Endothelial cell of umbilical vein (primary cell): ENCODE results near the gene NT5DC1.

ENCODE experiments used
- EZH2 ChIP-seq: IDR thresholded peaks from 2 replicates; pipeline ENCODE4 v1.6.1; 2012; ENCODE audit warnings: borderline replicate concordance, low read depth, mild to moderate bottlenecking, moderate library complexity, low read length, inconsistent platforms; ENCODE audit not compliant: severe bottlenecking
- FOS ChIP-seq: IDR thresholded peaks from 2 replicates; pipeline ENCODE4 v1.6.1; 2011; ENCODE audit warnings: mild to moderate bottlenecking, low read length, moderate library complexity, borderline replicate concordance; ENCODE audit not compliant: insufficient read depth
- POLR2A ChIP-seq: IDR thresholded peaks from 2 replicates; pipeline ENCODE4 v1.6.1; 2012; ENCODE audit warnings: low read depth, mild to moderate bottlenecking, control low read depth, low read length
- POLR2AphosphoS5 ChIP-seq: IDR thresholded peaks from 2 replicates; pipeline ENCODE4 v1.6.1; 2012; ENCODE audit warnings: low read depth, mild to moderate bottlenecking, control low read depth, low read length, moderate library complexity; ENCODE audit not compliant: insufficient read depth
- TF ChIP-seq, protein P1 (sequence below), 2 donors: IDR thresholded peaks; 1 replicate in 1 of 2; 2 replicates in 1 of 2; pipeline ENCODE4 v1.5.1; 2011; ENCODE audit warnings: low read length in 2 of 2, mild to moderate bottlenecking in 2 of 2, moderate library complexity in 2 of 2, control low read depth in 1 of 2, inconsistent platforms in 1 of 2, low read depth in 1 of 2; ENCODE audit not compliant: insufficient read depth in 1 of 2; ENCODE audit errors: extremely low read depth in 1 of 2

DNA sequence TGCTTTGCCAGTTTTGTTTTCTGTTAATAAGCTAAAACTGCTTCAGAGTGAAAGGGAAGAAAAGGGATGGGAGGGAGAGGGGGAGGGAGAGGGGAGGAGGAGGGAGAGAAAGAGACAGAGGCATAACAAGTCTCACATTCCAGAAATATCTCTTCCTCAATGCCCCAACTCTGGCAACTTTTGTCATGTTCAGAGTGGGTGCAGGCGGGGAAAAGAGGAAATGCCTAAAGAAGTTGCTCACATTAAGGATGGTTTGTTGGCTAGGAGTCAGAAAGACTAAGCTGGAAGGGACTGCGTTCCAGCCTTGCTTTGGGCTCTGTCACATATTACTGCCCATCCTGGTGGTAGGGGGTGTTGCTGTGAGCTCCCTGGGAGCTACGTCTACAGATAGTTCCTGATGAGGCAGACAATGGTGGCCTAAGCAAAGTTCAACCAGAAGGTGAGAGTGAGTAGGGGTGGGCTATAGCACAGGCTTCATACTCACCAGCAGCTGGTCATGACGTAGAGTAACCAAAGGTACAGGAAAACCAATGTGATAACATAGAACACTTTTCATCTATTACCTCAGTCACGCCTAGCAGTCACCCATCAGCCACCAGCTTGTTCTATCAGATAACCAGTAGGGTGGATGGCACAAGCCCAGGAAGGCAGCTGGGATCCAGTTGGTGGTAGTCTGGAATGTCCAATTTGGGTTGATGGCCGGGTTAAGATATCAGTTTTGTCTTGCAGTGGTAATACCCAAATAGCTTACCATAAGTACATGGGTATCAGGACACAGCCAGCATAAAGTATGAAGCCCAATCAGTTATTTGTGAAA, 151.1 kb downstream of the NT5DC1 start:
- TF ChIP-seq, protein P1, sequence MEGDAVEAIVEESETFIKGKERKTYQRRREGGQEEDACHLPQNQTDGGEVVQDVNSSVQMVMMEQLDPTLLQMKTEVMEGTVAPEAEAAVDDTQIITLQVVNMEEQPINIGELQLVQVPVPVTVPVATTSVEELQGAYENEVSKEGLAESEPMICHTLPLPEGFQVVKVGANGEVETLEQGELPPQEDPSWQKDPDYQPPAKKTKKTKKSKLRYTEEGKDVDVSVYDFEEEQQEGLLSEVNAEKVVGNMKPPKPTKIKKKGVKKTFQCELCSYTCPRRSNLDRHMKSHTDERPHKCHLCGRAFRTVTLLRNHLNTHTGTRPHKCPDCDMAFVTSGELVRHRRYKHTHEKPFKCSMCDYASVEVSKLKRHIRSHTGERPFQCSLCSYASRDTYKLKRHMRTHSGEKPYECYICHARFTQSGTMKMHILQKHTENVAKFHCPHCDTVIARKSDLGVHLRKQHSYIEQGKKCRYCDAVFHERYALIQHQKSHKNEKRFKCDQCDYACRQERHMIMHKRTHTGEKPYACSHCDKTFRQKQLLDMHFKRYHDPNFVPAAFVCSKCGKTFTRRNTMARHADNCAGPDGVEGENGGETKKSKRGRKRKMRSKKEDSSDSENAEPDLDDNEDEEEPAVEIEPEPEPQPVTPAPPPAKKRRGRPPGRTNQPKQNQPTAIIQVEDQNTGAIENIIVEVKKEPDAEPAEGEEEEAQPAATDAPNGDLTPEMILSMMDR (IDR thresholded peaks at IDR 0.05; ENCODE audit: extremely low read depth in 1 of 2, insufficient read depth in 1 of 2, low read depth in 1 of 2, low read length in 2 of 2): no peak
- no peak for TF ChIP-seq EZH2
- peak; percentile 48 for TF ChIP-seq POLR2AphosphoS5
- TF ChIP-seq POLR2A: no peak
- no peak for TF ChIP-seq FOS
